IMR-90 (cell line): ENCODE data around the gene CNTNAP3. TPM values are rescaled to one million over a fixed set of nuclear protein-coding genes. Genes with fewer than 3 reads are reported as not detected.
"Not testable (repeated sequence)": the region's sequence is repeated elsewhere in the genome, so short reads cannot be mapped to it uniquely, and the experiment has no call there.

Experiments
- ATAC-seq: fragments of 200-7000 bp; cut with Tn5 transposase; 2 replicates; pipeline ENCODE4 v1.9.1; 2020; ENCODE audit warnings: low read depth, mild to moderate bottlenecking, moderate library complexity
- BruUV-seq: library from RNA; stranded (reverse); fragments of 400-500 nt; replicated peaks from 2 replicates; lab custom pipeline; 2021; lab: Mats Ljungman, UMichigan
- CTCF ChIA-PET: fragments of 300-600 bp; formaldehyde crosslinking; extraction: SDS; loops from one replicate; lab custom pipeline; 2021; ENCODE audit warnings: antibody characterized with exemption; lab: Yijun Ruan, JAX
- POLR2A ChIA-PET: fragments of 300-600 bp; sonication (Branson Sonifier 250); formaldehyde crosslinking; loops from one replicate; lab custom pipeline; 2022; ENCODE audit warnings: antibody characterized with exemption; ENCODE audit not compliant: unreplicated experiment; lab: Charles Lee
- DNase-seq: peaks from one replicate; pipeline ENCODE4 v3.0.0; 2013
- H2AFZ ChIP-seq: replicated peaks from 2 replicates; pipeline ENCODE3; 2013; ENCODE audit warnings: low read length, mild to moderate bottlenecking; ENCODE audit not compliant: poor library complexity
- H2AK5ac ChIP-seq: 2 replicates; pipeline ENCODE4 v1.6.1; 2013; ENCODE audit warnings: low read depth, low read length, inconsistent platforms
- H2AK9ac ChIP-seq: replicated peaks from 2 replicates; pipeline ENCODE3; 2013; ENCODE audit warnings: mild to moderate bottlenecking, low read depth, low read length, moderate library complexity; ENCODE audit not compliant: poor library complexity
- H2BK120ac ChIP-seq: 2 replicates; pipeline ENCODE4 v1.6.1; 2013; ENCODE audit warnings: low read depth, low read length, inconsistent platforms
- H2BK15ac ChIP-seq: 3 replicates; pipeline ENCODE4 v1.6.1; 2013; ENCODE audit warnings: low read depth, low read length, inconsistent platforms
- H2BK20ac ChIP-seq: 2 replicates; pipeline ENCODE4 v1.6.1; 2013; ENCODE audit warnings: low read depth, mild to moderate bottlenecking, inconsistent platforms, low read length, moderate library complexity
- H2BK5ac ChIP-seq: 2 replicates; pipeline ENCODE4 v1.6.1; 2013; ENCODE audit warnings: mild to moderate bottlenecking, low read depth, low read length, inconsistent platforms; ENCODE audit not compliant: poor library complexity, severe bottlenecking
- H3K14ac ChIP-seq: replicated peaks from 2 replicates; pipeline ENCODE4 v1.6.1; 2013; ENCODE audit warnings: low read depth, low read length, inconsistent platforms
- H3K18ac ChIP-seq: 2 replicates; pipeline ENCODE4 v1.6.1; 2013; ENCODE audit warnings: low read depth, low read length, control low read depth
- H3K23ac ChIP-seq: 2 replicates; pipeline ENCODE4 v1.6.1; 2013; ENCODE audit warnings: low read depth, low read length, inconsistent platforms
- H3K27ac ChIP-seq: 2 replicates; pipeline ENCODE4 v1.5.1; 2013; ENCODE audit warnings: mild to moderate bottlenecking, control low read depth, low read length; ENCODE audit not compliant: insufficient read depth
- H3K27me3 ChIP-seq: 2 replicates; pipeline ENCODE4 v1.6.1; 2013; ENCODE audit warnings: low read length; ENCODE audit not compliant: control insufficient read depth, insufficient read depth
- H3K36me3 ChIP-seq: 2 replicates; pipeline ENCODE4 v1.6.1; 2013; ENCODE audit warnings: low read length, mixed read lengths; ENCODE audit not compliant: control insufficient read depth, insufficient read depth
- H3K4ac ChIP-seq: 2 replicates; pipeline ENCODE4 v1.6.1; 2013; ENCODE audit warnings: low read depth, low read length, inconsistent platforms
- H3K4me1 ChIP-seq: 2 replicates; pipeline ENCODE4 v1.6.1; 2013; ENCODE audit warnings: low read length, mixed read lengths; ENCODE audit not compliant: control insufficient read depth, insufficient read depth
- H3K4me2 ChIP-seq: 2 replicates; pipeline ENCODE4 v1.6.1; 2013; ENCODE audit warnings: low read depth, mild to moderate bottlenecking, control low read depth, low read length, moderate library complexity
- H3K4me3 ChIP-seq: 2 replicates; pipeline ENCODE4 v1.5.1; 2013; ENCODE audit warnings: low read depth, mild to moderate bottlenecking, control low read depth, low read length, moderate library complexity; ENCODE audit not compliant: insufficient read depth
- H3K56ac ChIP-seq: 2 replicates; pipeline ENCODE4 v1.6.1; 2013; ENCODE audit warnings: low read length, inconsistent platforms; ENCODE audit not compliant: insufficient read depth; ENCODE audit errors: extremely low read depth
- H3K79me1 ChIP-seq, 2 experiments: 2 replicates each; pipeline ENCODE4 v1.6.1; 2013; ENCODE audit warnings: low read length in 2 of 2, inconsistent platforms in 1 of 2, low read depth in 1 of 2
- H3K9ac ChIP-seq: 2 replicates; pipeline ENCODE4 v1.6.1; 2013; ENCODE audit warnings: low read depth, low read length, control low read depth
- H3K9me1 ChIP-seq: 2 replicates; pipeline ENCODE4 v1.6.1; 2013; ENCODE audit warnings: low read length, inconsistent platforms; ENCODE audit not compliant: insufficient read depth
- H3K9me3 ChIP-seq: 2 replicates; pipeline ENCODE4 v1.6.1; 2013; ENCODE audit warnings: low read length; ENCODE audit not compliant: control insufficient read depth, insufficient read depth
- H4K20me1 ChIP-seq: 2 replicates; pipeline ENCODE4 v1.6.1; 2013; ENCODE audit warnings: low read length, inconsistent platforms; ENCODE audit not compliant: insufficient read depth
- H4K5ac ChIP-seq: 2 replicates; pipeline ENCODE4 v1.6.1; 2013; ENCODE audit warnings: mild to moderate bottlenecking, low read depth, low read length, control low read depth
- H4K8ac ChIP-seq, 2 experiments: 2 replicates each; pipeline ENCODE4 v1.6.1; 2013; ENCODE audit warnings: low read depth in 2 of 2, low read length in 2 of 2, control low read depth in 1 of 2, inconsistent platforms in 1 of 2
- H4K91ac ChIP-seq: 2 replicates; pipeline ENCODE4 v1.6.1; 2013; ENCODE audit warnings: low read depth, low read length, inconsistent platforms; ENCODE audit not compliant: insufficient read depth
- WGBS, 2 experiments: methylation state at CpG; one replicate each; pipeline versions ENCODE4 v1.1.5 to v1.1.7; 2013; ENCODE audit warnings: missing lambda C conversion rate in 2 of 2; ENCODE audit not compliant: insufficient read length in 1 of 2; ENCODE audit errors: extremely low coverage in 2 of 2; 5-methylcytosine and 5-hydroxymethylcytosine counted together
- dilution Hi-C: fragments of 300-500 bp; cut with HindIII; formaldehyde crosslinking; loops from one replicate; pipeline ENCODE4 v1.14.3; 2018; ENCODE audit warnings: low sequenced_read_pairs; ENCODE audit not compliant: unreplicated experiment
- in situ Hi-C: fragments of 300-500 bp; cut with MboI; formaldehyde crosslinking; loops from 3 replicates; pipeline ENCODE4 v1.14.3; 2019; ENCODE audit warnings: low sequenced_read_pairs, inconsistent platforms, mixed read lengths
- intact Hi-C: fragments of 100-400 bp; cut with micrococcal nuclease; formaldehyde crosslinking; loops from 2 replicates; pipeline ENCODE4 v1.10.0; 2022
- polyA plus RNA-seq, 3 experiments: library from polyadenylated mRNA; depleted of rRNA; stranded (reverse); fragments of >200 nt; gene quantifications; 2 replicates each; pipeline ENCODE4 v1.2.3, GENCODE V29; 2012; ENCODE audit warnings: low replicate concordance in 1 of 3
- total RNA-seq: library from RNA; depleted of rRNA; stranded (reverse); fragments of >200 nt; gene quantifications from 2 replicates; pipeline ENCODE4 v1.2.3, GENCODE V29; 2012

The CNTNAP3 gene
- total and polyA plus RNA-seq, 2 of the 4 experiments (the other 2 are of a cell fraction): 0.90 to 1.2 TPM

DNA sequence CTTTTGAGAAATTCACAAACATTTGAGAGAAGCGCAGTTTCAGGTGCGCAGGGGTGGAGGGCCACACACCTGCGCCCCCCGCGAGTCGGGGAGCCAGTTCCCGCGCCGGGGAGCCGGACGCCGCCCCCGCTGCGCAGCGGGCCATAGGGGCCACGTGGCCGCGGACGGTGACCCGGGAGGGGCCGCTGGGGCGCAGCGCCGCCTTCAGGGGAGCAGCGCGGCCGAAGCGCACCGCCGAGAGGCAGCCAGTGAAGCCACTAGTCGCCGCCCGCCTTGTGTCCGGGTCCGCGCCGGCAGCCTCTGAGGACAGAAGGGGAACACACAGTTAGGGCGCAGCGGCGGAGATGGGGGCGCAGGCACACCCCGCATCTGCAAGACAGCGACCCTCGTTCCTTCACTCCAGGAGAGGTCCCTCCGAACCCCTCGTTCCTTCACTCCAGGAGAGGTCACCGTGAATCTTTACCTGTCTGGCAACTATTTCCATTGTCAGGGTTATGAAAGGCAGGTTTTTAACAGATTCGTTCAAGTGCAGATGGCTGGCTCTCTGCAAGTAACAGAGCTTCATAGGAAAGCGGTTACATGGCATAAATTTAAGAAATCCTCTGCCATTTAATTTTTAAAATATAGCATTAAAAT, 209.2 kb downstream of the CNTNAP3 start:
- H3K9ac ChIP-seq, H2AK9ac ChIP-seq, H3K4me2 ChIP-seq, H2BK5ac ChIP-seq, H4K91ac ChIP-seq, H3K4ac ChIP-seq, H4K5ac ChIP-seq, H3K14ac ChIP-seq, intact Hi-C loops, H2BK120ac ChIP-seq, H2AFZ ChIP-seq, H2AK5ac ChIP-seq, H3K23ac ChIP-seq, H3K27me3 ChIP-seq, H3K18ac ChIP-seq, H2BK15ac ChIP-seq, H3K9me1 ChIP-seq, H3K4me1 ChIP-seq, H3K9me3 ChIP-seq, H3K27ac ChIP-seq, H3K36me3 ChIP-seq, POLR2A ChIA-PET, H4K8ac ChIP-seq, CTCF ChIA-PET, H3K56ac ChIP-seq, DNase-seq, dilution Hi-C loops, in situ Hi-C loops, H4K20me1 ChIP-seq, H2BK20ac ChIP-seq, H3K4me3 ChIP-seq, BruUV-seq, H3K79me1 ChIP-seq: not testable (repeated sequence)
- ATAC-seq: peak; percentile 44; the same call in 1 of the 2 replicates
- WGBS, 2 experiments: 27% methylated on average over 3 of the region's 49 CpGs; no CpG with 5 or more reads in 1 of the 2 experiments

- H2BK20ac ChIP-seq, POLR2A ChIA-PET, H2BK5ac ChIP-seq, H3K4me1 ChIP-seq, H3K4me3 ChIP-seq, H3K9me3 ChIP-seq, H2BK120ac ChIP-seq, in situ Hi-C loops, H4K20me1 ChIP-seq, H3K79me1 ChIP-seq, DNase-seq, H2AFZ ChIP-seq, H3K4ac ChIP-seq, H3K23ac ChIP-seq, H3K56ac ChIP-seq, H2BK15ac ChIP-seq, dilution Hi-C loops, intact Hi-C loops, H4K91ac ChIP-seq, H3K27me3 ChIP-seq, H4K8ac ChIP-seq, H3K27ac ChIP-seq, H3K9ac ChIP-seq, H3K14ac ChIP-seq, H3K36me3 ChIP-seq, H3K9me1 ChIP-seq, H3K18ac ChIP-seq, H2AK9ac ChIP-seq, BruUV-seq, ATAC-seq, CTCF ChIA-PET, H3K4me2 ChIP-seq, H2AK5ac ChIP-seq, H4K5ac ChIP-seq: not testable (repeated sequence)
- 40% methylated on average over 1 of the region's 8 CpGs; no CpG with 5 or more reads in 1 of the 2 experiments for WGBS, 2 experiments
Observed at GRCh38 chr9:39073537-39073936, 214.4 kb downstream of the CNTNAP3 start.
